IPS-NIHi11 (cell line): ENCODE measurements around the gene AMER3.

Source experiments
- DNase-seq: peaks from one replicate; pipeline ENCODE4 v3.0.0; 2012; ENCODE audit warnings: mixed read lengths, low spot score

The AMER3 gene

GRCh38 chr2:130749641-130750040, 5.7 kb upstream of the AMER3 start:
- DNase-seq, result no peak

- DNase-seq, result no peak
Measured at GRCh38 chr2:130754811-130755210, 529 bp upstream of the AMER3 start.

DNA sequence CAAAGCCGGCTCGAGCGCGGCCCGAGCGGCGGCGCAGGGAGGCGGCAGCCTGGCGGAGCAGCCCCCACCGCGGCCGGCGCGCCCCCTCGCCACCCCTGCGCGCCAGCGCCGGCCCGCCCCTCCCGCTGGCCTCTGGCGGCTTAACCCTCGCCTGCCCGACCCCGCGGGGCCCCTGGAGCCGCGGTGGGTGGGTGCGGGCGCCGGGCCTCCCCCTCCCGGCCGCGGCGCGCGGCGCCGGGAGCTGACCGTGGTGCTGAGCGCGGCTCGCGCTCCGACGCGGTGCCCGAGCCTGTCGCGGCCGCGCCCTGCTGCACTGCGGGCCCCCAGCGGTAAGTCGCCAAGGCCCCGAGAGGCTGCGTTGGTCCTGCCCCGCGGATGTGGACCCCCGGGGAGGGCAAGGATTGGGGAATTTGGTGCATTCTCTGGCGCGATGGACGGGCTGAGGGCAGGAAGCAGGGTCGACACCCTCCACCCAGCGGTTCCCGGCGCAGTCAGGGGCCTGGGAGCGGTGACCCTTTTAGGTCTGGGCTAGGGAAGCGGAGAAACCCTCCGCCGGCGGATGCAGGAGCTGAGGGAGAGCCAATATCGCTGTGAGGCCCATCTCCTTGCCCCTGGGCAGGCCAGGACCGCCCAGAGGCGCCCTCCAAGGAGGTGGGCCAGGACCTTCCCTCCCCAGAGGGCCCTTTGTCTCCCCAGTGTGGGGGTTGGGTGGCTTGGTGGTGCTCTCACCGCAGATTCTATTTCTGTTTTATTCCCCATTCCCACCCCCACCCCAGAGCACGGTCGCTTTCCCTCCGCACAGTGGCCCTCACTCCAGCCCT, 923 bp downstream of the AMER3 start:
- DNase-seq, result peak; percentile 95

DNA sequence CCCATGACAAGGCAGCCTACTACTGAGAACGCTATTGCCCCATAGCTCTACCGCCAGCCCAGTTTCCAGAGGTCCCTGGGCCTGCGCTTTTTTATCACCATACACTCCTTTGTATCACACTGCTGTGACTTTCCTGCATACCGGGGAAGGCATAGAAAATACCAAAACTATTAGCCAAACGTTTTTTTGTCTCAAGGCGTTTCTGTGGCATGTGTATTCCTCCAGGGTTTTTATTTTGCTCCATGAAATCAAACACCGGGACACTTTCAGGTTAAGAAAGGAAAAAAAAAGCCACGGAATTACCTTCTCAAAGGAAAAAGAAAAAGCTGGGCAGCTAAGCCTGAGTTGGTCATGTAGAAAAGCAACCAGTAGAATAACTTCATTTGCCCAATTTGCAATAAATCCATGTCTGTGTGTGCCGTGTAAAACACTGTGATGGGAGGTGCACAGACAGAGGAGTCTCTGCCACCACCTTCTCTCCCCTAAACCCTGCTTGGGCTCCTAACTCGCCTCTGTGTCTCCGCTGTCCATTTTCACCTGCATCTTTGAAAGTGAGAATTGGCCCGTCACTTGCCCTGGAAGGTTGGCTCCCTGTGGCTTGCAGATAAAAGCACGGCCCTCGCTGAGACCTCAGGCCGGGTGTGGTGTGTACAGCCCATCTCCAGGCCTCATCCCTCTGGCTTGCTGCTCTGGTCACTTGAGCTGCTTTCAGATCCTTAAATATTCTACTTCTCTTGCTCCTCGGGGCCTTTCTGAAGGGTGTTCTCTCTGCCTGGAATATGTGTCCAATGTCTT, 1.7 kb downstream of the AMER3 start:
- no peak for DNase-seq

DNA sequence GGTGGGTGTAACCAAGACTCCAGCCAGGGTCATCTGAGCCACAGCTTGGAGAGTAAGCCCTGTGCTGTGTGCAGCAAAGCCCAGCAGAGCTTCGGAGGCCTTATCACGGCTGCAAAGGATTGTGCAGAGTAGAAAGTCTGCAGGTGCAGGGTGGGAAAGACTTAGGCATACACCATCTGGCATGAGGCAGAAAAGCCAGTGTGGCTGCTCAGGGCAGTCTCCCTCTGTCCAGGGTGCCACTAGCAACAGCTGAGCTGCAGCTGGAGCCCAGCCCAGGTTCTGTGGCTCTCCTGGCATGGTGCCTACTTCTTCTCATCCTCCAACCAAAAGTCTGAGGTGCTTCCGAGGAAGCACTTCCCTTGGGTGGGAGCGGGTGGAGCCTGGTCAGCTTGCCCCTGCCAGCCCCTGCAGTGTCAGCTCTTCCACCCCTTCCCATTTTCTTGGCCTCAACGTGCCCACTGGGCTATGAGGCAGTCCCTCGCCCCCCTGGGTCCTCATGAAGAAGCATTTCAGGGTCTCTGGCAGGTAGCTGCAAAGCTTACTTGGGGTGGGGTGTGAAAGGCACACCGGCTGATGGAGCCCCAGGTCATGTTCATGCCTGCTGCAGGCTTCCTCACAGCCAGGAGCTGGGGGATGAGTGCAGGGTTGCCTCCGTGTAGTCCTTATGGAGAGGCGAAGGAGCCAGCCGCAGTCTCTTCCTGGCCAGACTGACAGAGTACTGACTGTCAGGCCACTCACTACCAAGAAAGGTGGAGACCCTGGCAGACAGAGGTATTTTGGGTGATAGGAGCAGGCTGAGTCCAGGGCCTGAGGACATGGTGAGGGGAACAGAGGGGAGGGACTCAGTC, 4.8 kb downstream of the AMER3 start:
- DNase-seq, result no peak

DNA sequence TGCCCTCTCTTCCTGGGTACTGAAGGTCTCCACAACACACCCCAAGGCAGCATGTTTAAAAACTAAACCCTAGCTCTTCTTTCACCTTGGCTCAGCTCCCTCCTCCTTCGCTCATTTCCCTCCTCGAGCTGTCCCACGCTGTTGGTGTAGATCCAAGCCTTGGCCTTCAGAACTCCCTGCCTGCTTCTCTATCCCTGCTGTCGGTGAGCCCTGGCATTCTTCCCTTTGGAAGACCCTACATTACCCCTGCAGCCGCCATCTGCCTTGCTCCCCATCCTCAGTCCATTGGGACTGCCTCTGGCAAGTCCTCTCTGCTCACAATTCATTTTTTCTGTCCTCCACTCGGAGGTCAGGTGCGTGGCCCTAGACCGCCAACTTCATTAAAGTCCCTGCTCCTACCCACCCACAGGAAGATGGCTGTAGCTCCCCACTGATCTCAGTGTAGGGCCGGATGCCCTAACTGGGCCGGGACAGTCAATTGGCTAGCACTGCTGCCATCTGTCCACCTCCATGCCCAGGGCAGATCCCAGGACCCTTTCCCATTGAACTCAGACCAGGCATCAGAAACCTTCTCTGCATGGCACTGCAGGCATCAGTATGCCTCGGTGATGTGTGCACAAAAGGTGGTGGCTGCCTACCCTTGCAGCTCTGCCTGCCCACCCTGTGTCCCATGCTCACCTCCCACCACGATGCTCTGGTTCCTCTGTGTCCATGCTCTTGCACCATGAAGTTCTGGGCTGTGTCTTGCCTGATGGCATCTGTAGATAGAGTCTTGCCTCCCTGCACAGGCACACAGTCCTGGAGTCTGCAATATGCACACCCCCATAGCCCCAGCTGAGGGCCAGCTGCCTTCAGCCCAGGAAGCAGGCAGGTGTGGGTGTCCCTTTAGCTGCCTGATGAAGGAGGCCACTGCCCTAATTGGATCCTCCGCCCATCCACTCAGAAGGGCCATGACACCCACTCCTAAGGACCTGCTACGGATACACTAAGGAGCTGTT, 5.7 kb downstream of the AMER3 start:
- DNase-seq, result no peak

DNA sequence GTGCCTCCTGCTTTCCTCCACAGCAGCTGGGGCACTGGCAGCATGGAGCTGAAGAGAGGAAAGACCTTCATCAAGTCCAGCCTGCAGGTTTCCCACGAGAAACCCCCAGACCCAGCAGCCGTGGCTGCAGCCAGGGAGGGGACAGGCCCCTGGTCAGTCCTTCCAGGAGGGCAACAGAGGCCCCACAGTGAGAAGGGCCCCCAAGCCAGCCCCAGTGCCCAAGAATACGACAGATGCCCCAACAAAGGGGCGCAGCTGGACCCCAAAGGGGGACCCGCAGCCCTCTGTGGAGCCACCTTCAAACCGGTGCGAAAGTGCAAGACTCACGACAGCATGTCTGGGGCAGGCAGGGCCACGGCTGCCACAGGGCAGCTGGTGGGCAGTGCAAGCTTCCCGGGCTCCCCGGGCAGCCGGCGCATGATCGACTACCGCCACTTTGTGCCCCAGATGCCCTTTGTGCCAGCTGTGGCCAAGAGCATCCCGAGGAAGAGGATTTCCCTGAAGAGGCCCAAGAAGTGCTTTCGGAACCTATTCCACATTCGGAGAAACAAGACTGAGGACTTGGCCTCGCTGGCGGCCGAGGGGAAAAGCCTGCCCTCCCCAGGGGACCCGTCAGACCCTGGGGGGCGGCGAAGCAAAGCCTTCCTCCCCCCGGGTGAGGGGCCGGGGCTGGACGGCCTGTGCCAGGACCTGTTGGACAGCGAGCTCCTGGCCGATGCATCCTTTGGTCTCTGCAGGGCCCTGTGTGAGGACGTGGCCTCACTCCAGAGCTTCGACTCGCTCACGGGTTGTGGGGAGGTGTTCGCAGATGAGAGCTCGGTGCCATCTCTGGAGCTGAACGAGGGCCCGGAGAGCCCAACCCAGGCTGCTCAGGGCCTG, 6.9 kb downstream of the AMER3 start:
- DNase-seq, result no peak

DNA sequence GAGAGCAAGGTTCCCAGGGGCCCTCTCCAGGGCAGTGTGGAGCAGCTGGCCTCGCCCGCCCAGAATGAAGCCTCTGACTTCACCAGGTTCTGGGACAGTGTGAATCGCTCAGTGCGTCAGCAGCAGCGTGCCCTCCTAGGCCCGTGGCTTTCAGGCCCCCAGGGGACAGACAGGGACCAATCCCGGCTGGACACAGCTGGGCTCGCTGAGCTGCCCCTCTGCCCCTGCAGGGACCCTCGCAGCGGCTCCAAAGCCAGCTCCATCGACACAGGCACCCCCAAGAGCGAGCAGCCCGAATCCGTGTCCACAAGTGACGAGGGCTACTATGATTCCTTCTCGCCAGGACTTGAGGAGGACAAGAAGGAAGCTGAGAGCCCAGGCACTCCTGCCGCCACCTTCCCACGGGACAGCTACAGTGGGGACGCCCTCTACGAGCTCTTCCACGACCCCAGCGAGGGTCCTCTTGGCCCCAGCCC, 7.6 kb downstream of the AMER3 start:
- DNase-seq, result no peak

DNA sequence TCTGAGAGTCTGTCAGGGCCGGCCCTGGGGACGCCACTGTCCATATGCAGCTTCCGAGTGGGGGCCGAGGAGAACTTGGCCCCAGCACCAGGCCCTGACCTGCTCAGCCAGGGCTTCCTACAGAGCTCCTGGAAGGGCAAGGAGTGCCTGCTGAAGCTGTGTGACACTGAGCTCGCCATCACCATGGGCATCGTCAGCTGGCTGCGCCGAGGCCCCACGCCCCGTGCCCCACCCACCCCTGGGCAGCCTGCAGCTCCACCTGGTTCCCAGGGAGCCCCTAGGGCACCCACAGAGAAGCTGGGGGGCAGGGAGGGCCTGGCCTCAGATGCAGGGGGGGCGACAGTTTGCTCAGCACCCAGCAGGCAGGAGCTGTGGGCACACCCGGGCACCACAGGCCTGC, 8.1 kb downstream of the AMER3 start:
- no peak for DNase-seq

GRCh38 chr2:130764035-130764820, 8.9 kb downstream of the AMER3 start:
- DNase-seq, result no peak

DNA sequence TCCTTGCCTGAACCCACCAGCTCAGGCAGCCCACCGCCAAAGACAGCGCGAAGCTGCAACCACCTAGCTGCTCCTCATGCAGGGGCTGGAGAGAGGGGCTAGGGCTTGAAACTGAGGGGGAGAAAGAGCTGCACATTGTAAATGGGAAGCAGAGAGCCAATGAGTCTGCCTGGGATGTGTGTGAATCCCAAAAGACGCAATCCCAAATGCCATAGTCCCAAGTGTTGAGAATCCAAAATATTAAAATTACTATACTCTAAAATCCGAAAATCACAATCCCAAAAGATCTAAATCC, 9.4 kb downstream of the AMER3 start:
- DNase-seq, result no peak

DNA sequence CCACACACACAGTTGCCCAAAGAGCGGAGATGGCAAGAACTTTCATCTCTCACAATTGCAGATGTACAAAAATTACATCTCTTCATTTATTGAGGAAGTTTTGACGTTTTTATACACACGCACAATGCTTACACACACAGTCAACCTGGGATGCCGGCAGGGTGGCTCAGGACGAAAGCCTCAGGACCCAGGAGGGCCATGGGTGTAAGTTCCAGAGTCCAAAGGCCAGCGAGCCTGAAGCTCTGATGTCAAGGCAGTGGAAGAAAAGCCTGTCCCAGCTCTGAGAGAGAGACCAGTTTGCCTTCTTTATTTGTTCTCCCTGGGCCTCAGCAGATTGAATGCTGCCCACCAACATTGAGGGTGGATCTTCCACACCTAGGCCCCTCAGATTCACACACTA, 10.1 kb downstream of the AMER3 start:
- DNase-seq, result no peak

DNA sequence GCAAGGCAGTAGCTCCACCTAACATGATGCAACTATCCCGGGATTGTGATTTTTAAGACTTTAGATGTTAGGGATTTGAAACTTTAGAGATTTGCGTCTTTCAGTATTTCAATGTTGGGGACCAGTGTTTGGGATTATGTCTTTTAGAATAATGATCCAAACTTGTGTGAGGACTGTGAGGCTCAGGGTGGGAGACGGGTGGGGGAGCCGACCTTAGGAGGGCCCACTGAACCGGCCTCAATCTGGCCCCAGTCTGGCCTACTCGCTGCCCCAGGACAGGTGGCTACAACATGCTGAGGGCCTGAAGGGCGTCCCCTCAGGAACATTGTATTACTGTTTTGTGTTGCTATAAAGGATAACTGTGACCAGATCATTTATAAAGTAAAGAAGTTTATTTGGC, 10.7 kb downstream of the AMER3 start:
- DNase-seq, result no peak

DNA sequence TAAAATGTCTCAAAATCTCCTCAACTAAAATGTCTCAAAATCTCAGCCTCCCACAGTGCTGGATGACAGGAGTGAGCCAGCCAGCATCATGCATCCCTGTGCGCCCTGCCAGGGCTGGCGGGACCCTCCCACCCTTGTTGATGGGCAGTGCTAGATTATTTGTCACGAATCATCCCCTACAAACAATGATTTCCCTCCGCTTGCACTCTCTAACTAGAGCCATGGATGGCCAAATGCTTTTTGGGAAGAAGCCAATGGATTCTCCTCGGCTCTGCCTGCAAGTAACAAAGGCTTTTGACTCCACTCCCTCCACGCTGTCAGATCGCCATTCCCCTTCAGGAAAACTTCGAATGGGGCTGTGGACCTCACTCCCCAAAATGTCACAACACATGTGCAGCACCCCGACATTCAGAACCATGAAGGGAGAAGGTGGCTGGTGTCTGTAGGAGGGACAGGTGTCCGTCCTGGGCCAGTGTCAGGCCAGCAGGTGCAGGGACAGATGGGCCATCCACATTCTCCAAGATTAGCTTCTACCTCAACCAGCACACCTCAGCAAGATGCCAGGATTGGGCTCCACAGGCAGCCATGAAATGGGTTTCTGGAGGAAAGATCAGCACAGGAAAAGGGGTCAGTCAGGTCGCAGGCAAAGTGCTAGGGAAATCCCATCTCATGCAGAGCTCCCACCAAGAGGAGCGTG, 11.5 kb downstream of the AMER3 start:
- DNase-seq, result no peak

DNA sequence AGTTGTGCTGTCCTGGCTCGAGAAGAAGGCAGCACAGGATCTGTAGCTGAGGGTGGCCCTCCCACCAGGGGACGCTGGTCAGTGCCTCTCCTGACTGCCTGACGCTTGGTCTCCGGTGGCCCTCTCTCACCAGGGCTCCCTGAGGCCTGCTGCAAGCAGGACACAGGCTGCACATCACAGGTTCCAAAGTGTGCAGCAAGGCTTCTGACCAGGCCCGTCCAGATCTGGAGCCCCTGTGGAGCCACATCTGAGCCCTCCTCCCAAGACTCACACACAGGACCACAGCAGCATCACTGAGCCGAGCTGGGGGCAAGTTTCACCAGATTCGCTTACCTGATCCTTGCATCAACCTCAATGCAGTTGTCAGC, 12.1 kb downstream of the AMER3 start:
- no peak for DNase-seq

GRCh38 chr2:130768191-130768855, 13.0 kb downstream of the AMER3 start:
- peak; percentile 60 for DNase-seq

DNA sequence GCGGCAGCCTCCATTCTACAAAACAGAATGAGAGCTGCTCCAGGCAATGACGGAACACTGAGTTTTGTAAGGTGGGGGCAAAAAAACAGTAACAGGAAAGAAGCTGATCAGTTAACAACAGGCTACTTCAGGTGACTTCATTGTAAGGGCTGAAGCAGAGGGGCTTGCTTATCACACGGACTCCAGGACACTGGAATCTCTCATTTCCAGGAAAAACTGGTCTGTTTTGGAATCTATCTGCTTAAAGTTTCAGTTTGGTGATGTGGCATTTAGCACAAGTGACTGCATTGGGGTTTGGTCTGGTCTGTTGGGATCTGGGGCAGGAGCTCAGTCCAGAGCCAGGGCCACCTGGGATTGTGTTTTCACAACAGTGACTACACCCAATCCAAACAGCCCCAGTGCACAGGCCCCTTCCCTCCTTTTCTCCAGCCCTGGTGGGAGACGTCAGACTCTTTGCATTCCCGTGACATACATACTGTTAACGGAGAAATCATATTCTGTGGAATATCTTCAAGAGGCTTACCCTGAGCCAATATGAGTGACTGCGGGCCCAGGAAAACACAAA, 14.1 kb downstream of the AMER3 start:
- no peak for DNase-seq

GRCh38 chr2:130776550-130776949, 21.2 kb downstream of the AMER3 start:
- DNase-seq, result no peak
